Smooth muscle cell (in vitro differentiated cells): Measurements from ENCODE around the gene STOML1. TPM values are rescaled to one million over a fixed set of nuclear protein-coding genes. Genes with fewer than 3 reads are reported as not detected.

Experiments used
- DNase-seq: peaks from one replicate; lab custom pipeline; 2025; ENCODE audit not compliant: unreplicated experiment; lab: John Stamatoyannopoulos, UW
- H2AFZ ChIP-seq: fragments of 200-600 bp; sonication (generic); 2 replicates; pipeline ENCODE4 v1.6.0; 2016; ENCODE audit warnings: antibody characterized with exemption, low read depth, mild to moderate bottlenecking
- H3F3A ChIP-seq: fragments of 200-600 bp; sonication (generic); 2 replicates; pipeline ENCODE4 v1.6.0; 2017; ENCODE audit warnings: antibody characterized with exemption, low read depth
- H3K27ac ChIP-seq: fragments of 200-600 bp; sonication (generic); 2 replicates; pipeline ENCODE4 v1.5.1; 2016; ENCODE audit warnings: low read depth, mild to moderate bottlenecking
- H3K27me3 ChIP-seq: fragments of 200-600 bp; sonication (generic); 2 replicates; pipeline ENCODE4 v1.6.1; 2016; ENCODE audit warnings: low read depth, mild to moderate bottlenecking
- H3K36me3 ChIP-seq: fragments of 200-600 bp; sonication (generic); 2 replicates; pipeline ENCODE4 v1.5.1; 2016; ENCODE audit warnings: low read depth
- H3K4me1 ChIP-seq: fragments of 200-600 bp; sonication (generic); 2 replicates; pipeline ENCODE4 v1.5.1; 2016; ENCODE audit warnings: low read depth
- H3K4me2 ChIP-seq: fragments of 200-600 bp; sonication (generic); 2 replicates; pipeline ENCODE4 v1.6.0; 2016; ENCODE audit warnings: mild to moderate bottlenecking
- H3K4me3 ChIP-seq: fragments of 200-600 bp; sonication (generic); 2 replicates; pipeline ENCODE4 v1.5.1; 2016; ENCODE audit warnings: mild to moderate bottlenecking
- H3K79me2 ChIP-seq: fragments of 200-600 bp; sonication (generic); 2 replicates; pipeline ENCODE4 v1.6.0; 2016; ENCODE audit warnings: low read depth, mild to moderate bottlenecking
- H3K9ac ChIP-seq: fragments of 200-600 bp; sonication (generic); 2 replicates; pipeline ENCODE4 v1.6.0; 2016; ENCODE audit warnings: low read depth
- H3K9me3 ChIP-seq: fragments of 200-600 bp; sonication (generic); replicated peaks from 2 replicates; pipeline ENCODE4 v1.5.1; 2016; ENCODE audit warnings: low read depth
- H4K20me1 ChIP-seq: fragments of 200-600 bp; sonication (generic); 2 replicates; pipeline ENCODE4 v1.6.0; 2016; ENCODE audit warnings: low read depth
- WGBS: methylation state at CpG from one replicate; pipeline ENCODE4 v1.1.7; 2016; ENCODE audit warnings: low lambda C conversion rate; 5-methylcytosine and 5-hydroxymethylcytosine counted together
- polyA plus RNA-seq: library from polyadenylated mRNA; unstranded; fragments of >200 nt; fragmentation: Nextera tagmentation; extraction: Ambion mirVana; gene quantifications from 2 replicates; pipeline ENCODE4 v1.2.1, GENCODE V29; 2016
- total RNA-seq: library from RNA; depleted of rRNA; stranded (reverse); fragments of >200 nt; gene quantifications from 2 replicates; pipeline ENCODE4 v1.2.3, GENCODE V29; 2014
- TF ChIP-seq, protein P1 (sequence below): fragments of 200-600 bp; sonication (generic); IDR thresholded peaks from 2 replicates; pipeline ENCODE4 v1.5.1; 2017; ENCODE audit warnings: borderline replicate concordance, mild to moderate bottlenecking, antibody characterized with exemption; ENCODE audit not compliant: insufficient read depth, poor library complexity, severe bottlenecking

The STOML1 gene
- total and polyA plus RNA-seq, 2 experiments from 2014 or later = 12.4 to 27.5 TPM

DNA sequence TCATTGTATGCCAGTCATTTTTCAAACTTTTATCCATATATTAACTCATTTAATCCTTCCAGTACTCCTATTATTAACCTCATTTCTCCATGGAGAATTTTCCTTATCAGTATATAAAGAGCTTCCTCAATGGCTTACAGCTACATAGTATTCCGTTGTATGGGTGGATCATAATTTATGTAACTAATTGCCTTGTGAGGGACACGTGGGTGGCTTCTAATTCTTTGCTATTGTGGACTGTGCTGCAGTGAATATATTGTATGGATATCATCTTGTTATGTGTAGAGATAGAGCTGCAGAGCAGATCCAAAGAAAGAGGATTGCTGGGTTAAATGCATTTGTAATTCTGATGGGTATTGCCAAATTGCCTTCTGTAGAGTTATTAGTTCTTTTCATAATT lies 27.6 kb upstream of the STOML1 start:
- no peak for DNase-seq
- Histone ChIP-seq H3K27ac (no peak overlapping the region), H4K20me1 (peaks cover 88% of the 10 kb centered on the region), H3K4me3 (no peak overlapping the region), H3K36me3 (no peaks in the 10 kb centered on the region), H3K9ac (no peak overlapping the region), H3K27me3 (no peaks in the 10 kb centered on the region), H2AFZ (no peak overlapping the region), H3K4me2 (no peak overlapping the region), H3K9me3 (no peaks in the 10 kb centered on the region), H3F3A (no peaks in the 10 kb centered on the region), H3K79me2 (peaks cover 11% of the 10 kb centered on the region), H3K4me1 (no peaks in the 10 kb centered on the region)
- 94% methylated on average over 2 of the region's 2 CpGs for WGBS
- TF ChIP-seq, protein P1, sequence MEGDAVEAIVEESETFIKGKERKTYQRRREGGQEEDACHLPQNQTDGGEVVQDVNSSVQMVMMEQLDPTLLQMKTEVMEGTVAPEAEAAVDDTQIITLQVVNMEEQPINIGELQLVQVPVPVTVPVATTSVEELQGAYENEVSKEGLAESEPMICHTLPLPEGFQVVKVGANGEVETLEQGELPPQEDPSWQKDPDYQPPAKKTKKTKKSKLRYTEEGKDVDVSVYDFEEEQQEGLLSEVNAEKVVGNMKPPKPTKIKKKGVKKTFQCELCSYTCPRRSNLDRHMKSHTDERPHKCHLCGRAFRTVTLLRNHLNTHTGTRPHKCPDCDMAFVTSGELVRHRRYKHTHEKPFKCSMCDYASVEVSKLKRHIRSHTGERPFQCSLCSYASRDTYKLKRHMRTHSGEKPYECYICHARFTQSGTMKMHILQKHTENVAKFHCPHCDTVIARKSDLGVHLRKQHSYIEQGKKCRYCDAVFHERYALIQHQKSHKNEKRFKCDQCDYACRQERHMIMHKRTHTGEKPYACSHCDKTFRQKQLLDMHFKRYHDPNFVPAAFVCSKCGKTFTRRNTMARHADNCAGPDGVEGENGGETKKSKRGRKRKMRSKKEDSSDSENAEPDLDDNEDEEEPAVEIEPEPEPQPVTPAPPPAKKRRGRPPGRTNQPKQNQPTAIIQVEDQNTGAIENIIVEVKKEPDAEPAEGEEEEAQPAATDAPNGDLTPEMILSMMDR = no peak

DNA sequence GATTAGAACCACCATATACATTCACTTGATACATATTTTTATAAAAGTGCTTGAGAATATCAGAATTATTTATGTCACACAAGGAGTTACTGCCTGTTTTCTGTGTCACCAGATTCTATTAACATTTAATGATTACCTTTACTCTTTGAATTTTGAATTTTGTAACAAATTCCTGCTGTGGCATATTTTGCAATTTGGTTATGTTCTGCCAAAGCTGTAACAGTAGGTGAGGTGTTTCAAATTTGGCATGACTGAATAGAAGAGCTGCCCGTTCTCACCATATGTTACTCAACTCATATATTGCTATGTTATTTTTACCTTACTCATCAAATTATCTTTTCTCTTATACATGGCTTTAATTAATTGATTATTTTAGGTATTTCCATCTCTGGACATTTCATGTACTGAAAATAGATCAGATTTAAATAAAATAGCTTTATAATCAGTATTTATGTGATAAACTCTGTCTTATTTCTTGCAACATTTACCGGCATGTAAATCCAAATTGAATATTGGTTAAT lies 21.3 kb upstream of the STOML1 start:
- H3K9ac ChIP-seq = no peak overlapping the region
- no peak overlapping the region for H3K4me3 ChIP-seq
- H3K4me1 ChIP-seq = no peaks in the 10 kb centered on the region
- no peak for DNase-seq
- TF ChIP-seq, protein P1 = no peak
- no peaks in the 10 kb centered on the region for H3F3A ChIP-seq
- 98% methylated on average over 2 of the region's 2 CpGs for WGBS
- H3K36me3 ChIP-seq = no peaks in the 10 kb centered on the region
- H4K20me1 ChIP-seq = peaks cover 80% of the 10 kb centered on the region
- no peak overlapping the region for H3K4me2 ChIP-seq
- no peaks in the 10 kb centered on the region for H3K9me3 ChIP-seq
- H2AFZ ChIP-seq = no peak overlapping the region
- no peaks in the 10 kb centered on the region for H3K27me3 ChIP-seq
- H3K27ac ChIP-seq = no peak overlapping the region
- H3K79me2 ChIP-seq = peaks cover 24% of the 10 kb centered on the region

DNA sequence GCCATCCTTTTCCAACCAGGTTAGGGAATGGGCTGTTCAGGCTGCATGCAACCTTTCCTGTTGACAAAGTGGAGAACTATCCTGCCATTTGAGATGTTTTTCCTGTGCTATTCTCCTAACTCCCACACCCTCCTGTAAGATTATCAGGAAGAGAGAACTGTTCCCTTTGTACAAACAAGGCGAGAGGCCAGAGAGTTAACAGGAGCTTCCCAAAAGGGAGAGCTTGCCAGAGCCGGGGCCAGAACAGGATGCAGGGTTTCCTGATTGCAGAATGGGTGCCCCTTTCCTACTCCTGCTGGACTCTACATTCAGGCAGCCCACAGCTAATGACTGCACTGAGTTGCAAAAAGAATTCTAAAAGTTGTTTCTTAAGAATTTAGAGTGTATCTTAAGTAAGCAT lies 19.5 kb upstream of the STOML1 start:
- no peak for DNase-seq
- H3K4me1 ChIP-seq = no peaks in the 10 kb centered on the region
- H3K36me3 ChIP-seq = no peaks in the 10 kb centered on the region
- no peak overlapping the region for H3K4me3 ChIP-seq
- H3F3A ChIP-seq = no peaks in the 10 kb centered on the region
- WGBS = 43% methylated on average over 2 of the region's 2 CpGs
- no peak overlapping the region for H2AFZ ChIP-seq
- no peaks in the 10 kb centered on the region for H3K9me3 ChIP-seq
- TF ChIP-seq, protein P1 = no peak
- H3K9ac ChIP-seq = no peak overlapping the region
- no peak overlapping the region for H3K27ac ChIP-seq
- peaks cover 25% of the 10 kb centered on the region for H3K79me2 ChIP-seq
- peaks cover 82% of the 10 kb centered on the region for H4K20me1 ChIP-seq
- H3K27me3 ChIP-seq = no peaks in the 10 kb centered on the region
- no peak overlapping the region for H3K4me2 ChIP-seq

DNA sequence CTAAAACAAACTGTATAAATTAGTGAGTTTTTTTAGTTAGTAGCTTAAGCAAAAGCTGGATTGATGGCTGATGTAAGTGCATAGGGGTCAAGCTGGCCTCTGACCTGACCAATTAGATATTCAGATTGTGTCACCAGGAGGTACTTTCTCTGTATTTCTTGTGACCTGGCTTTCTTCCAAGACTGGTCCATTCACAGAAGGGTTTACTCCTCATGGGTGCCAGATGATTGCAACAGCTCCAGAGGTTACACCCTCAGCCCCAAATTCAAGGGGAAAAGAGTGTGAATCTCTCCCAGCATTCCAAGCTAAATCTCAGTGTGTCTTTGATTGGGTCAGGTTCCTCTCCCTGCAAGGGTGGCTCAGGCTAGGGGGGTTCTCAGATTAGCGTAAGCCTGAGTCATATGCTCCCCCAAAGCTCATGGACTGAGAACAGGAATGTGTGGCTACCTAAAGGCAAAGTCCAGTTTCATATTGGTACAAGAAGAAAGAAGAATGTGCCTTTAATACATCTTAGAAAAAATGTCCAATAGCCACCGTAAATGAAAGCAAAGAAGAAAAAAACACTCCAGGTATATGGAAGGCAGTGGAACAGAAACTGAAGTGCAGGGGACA lies 18.9 kb upstream of the STOML1 start:
- Histone ChIP-seq H3K27ac (no peak overlapping the region), H3K4me2 (no peak overlapping the region), H4K20me1 (peaks cover 82% of the 10 kb centered on the region)

More for the DNA sequence above, 18.9 kb upstream of the STOML1 start:
- Histone ChIP-seq H3K79me2 (peaks cover 25% of the 10 kb centered on the region), H3K27me3 (no peaks in the 10 kb centered on the region), H3F3A (no peaks in the 10 kb centered on the region), H3K36me3 (no peaks in the 10 kb centered on the region), H3K9me3 (no peaks in the 10 kb centered on the region), H3K9ac (no peak overlapping the region), H3K4me1 (no peaks in the 10 kb centered on the region), H2AFZ (no peak overlapping the region), H3K4me3 (no peak overlapping the region)
- 93% methylated on average over 2 of the region's 2 CpGs for WGBS
- DNase-seq = no peak
- TF ChIP-seq, protein P1 = no peak
